ENCODE data around the gene SNED1.
A peak's percentile ranks its signal among the peaks of the same experiment; 100 is the strongest.

The SNED1 gene

GRCh38 chr2:240999873-241000541 is 1.6 kb downstream of the SNED1 start:
- in situ Hi-C loops (cut with MboI; ENCODE audit: low pct_unique_long_range_greater_than_20kb, low sequenced_read_pairs): no loop called here
- DNase-seq: no peak

- no peak for DNase-seq
- in situ Hi-C loops (cut with MboI; ENCODE audit: low pct_unique_long_range_greater_than_20kb, low sequenced_read_pairs): no loop called here
Measured at GRCh38 chr2:241000831-241001321, 2.5 kb downstream of the SNED1 start.

GRCh38 chr2:241001413-241002274 is 3.2 kb downstream of the SNED1 start:
- in situ Hi-C loops (cut with MboI; ENCODE audit: low pct_unique_long_range_greater_than_20kb, low sequenced_read_pairs): no loop called here
- no peak for DNase-seq

GRCh38 chr2:241002275-241003046 is 4.0 kb downstream of the SNED1 start:
- no peak for DNase-seq
- in situ Hi-C loops (cut with MboI; ENCODE audit: low pct_unique_long_range_greater_than_20kb, low sequenced_read_pairs): no loop called here

- in situ Hi-C loops (cut with MboI; ENCODE audit: low pct_unique_long_range_greater_than_20kb, low sequenced_read_pairs): no loop called here
- DNase-seq: no peak
Measured at GRCh38 chr2:241003047-241003360, 4.6 kb downstream of the SNED1 start.

- DNase-seq: no peak
- in situ Hi-C loops (cut with MboI; ENCODE audit: low pct_unique_long_range_greater_than_20kb, low sequenced_read_pairs): no loop called here
Measured at GRCh38 chr2:241003369-241003768, 5.0 kb downstream of the SNED1 start.

- DNase-seq: no peak
- in situ Hi-C loops (cut with MboI; ENCODE audit: low pct_unique_long_range_greater_than_20kb, low sequenced_read_pairs): no loop called here
Measured at GRCh38 chr2:241003830-241004564, 5.6 kb downstream of the SNED1 start.

GRCh38 chr2:241005569-241005968 is 7.2 kb downstream of the SNED1 start:
- DNase-seq: no peak
- in situ Hi-C loops (cut with MboI; ENCODE audit: low pct_unique_long_range_greater_than_20kb, low sequenced_read_pairs): no loop called here

GRCh38 chr2:241006412-241006811 is 8.0 kb downstream of the SNED1 start:
- DNase-seq: no peak
- in situ Hi-C loops (cut with MboI; ENCODE audit: low pct_unique_long_range_greater_than_20kb, low sequenced_read_pairs): no loop called here

- no peak for DNase-seq
- in situ Hi-C loops (cut with MboI; ENCODE audit: low pct_unique_long_range_greater_than_20kb, low sequenced_read_pairs): no loop called here
Measured at GRCh38 chr2:241007111-241007510, 8.7 kb downstream of the SNED1 start.

GRCh38 chr2:241007880-241008710 is 9.7 kb downstream of the SNED1 start:
- in situ Hi-C loops (cut with MboI; ENCODE audit: low pct_unique_long_range_greater_than_20kb, low sequenced_read_pairs): no loop called here
- no peak for DNase-seq

GRCh38 chr2:241008711-241009121 is 10.3 kb downstream of the SNED1 start:
- DNase-seq: no peak
- in situ Hi-C loops (cut with MboI; ENCODE audit: low pct_unique_long_range_greater_than_20kb, low sequenced_read_pairs): no loop called here

GRCh38 chr2:241009191-241009590 is 10.8 kb downstream of the SNED1 start:
- in situ Hi-C loops (cut with MboI; ENCODE audit: low pct_unique_long_range_greater_than_20kb, low sequenced_read_pairs): no loop called here
- no peak for DNase-seq

- DNase-seq: peak; percentile 38
- in situ Hi-C loops (cut with MboI; ENCODE audit: low pct_unique_long_range_greater_than_20kb, low sequenced_read_pairs): no loop called here
Measured at GRCh38 chr2:241009601-241010530, 11.4 kb downstream of the SNED1 start.

- DNase-seq: no peak
- in situ Hi-C loops (cut with MboI; ENCODE audit: low pct_unique_long_range_greater_than_20kb, low sequenced_read_pairs): no loop called here
Measured at GRCh38 chr2:241010531-241011295, 12.3 kb downstream of the SNED1 start.

- DNase-seq: no peak
- in situ Hi-C loops (cut with MboI; ENCODE audit: low pct_unique_long_range_greater_than_20kb, low sequenced_read_pairs): no loop called here
Measured at GRCh38 chr2:241011296-241011600, 12.8 kb downstream of the SNED1 start.

All from KBM-7 (cell line).